DND-41 (cell line): ENCODE data around the gene GALNT13.

Experiments used
- ATAC-seq: fragments of 200-7000 bp; cut with Tn5 transposase; 3 replicates; pipeline ENCODE4 v1.9.1; 2021; ENCODE audit warnings: low read depth; ENCODE audit not compliant: insufficient read depth
- DNase-seq: peaks from one replicate; pipeline ENCODE4 v3.0.0-alpha.2; 2020
- H2AFZ ChIP-seq: 2 replicates; pipeline ENCODE4 v1.6.0; 2012; ENCODE audit warnings: low read depth, low read length
- H3K27ac ChIP-seq: 2 replicates; pipeline ENCODE4 v1.5.1; 2012; ENCODE audit warnings: low read length, inconsistent platforms
- H3K27me3 ChIP-seq: fragments of 200-600 bp; sonication (generic); 2 replicates; pipeline ENCODE4 v1.6.0; 2012; ENCODE audit warnings: low read length, mild to moderate bottlenecking, inconsistent platforms; ENCODE audit not compliant: insufficient read depth, poor library complexity
- H3K36me3 ChIP-seq: 2 replicates; pipeline ENCODE4 v1.5.1; 2012; ENCODE audit warnings: low read length, inconsistent platforms; ENCODE audit not compliant: insufficient read depth
- H3K4me1 ChIP-seq: 2 replicates; pipeline ENCODE4 v1.5.1; 2012; ENCODE audit warnings: mild to moderate bottlenecking, low read length; ENCODE audit not compliant: insufficient read depth
- H3K4me2 ChIP-seq: 2 replicates; pipeline ENCODE4 v1.6.0; 2012; ENCODE audit warnings: mild to moderate bottlenecking, moderate library complexity, low read length, inconsistent platforms; ENCODE audit not compliant: insufficient read depth
- H3K4me3 ChIP-seq, 2 experiments: fragments of 200-600 bp in 1 of 2; shearing (Covaris generic) in 1 of 2; 2 replicates each; pipeline ENCODE4 v1.5.1; 2012 to 2016; ENCODE audit warnings: inconsistent platforms in 2 of 2, low read length in 2 of 2, mild to moderate bottlenecking in 2 of 2, low read depth in 1 of 2, moderate library complexity in 1 of 2
- H3K79me2 ChIP-seq: 2 replicates; pipeline ENCODE4 v1.6.0; 2012; ENCODE audit warnings: low read length, inconsistent platforms; ENCODE audit not compliant: insufficient read depth
- H3K9ac ChIP-seq: 2 replicates; pipeline ENCODE4 v1.6.0; 2012; ENCODE audit warnings: low read depth, mild to moderate bottlenecking, inconsistent platforms, low read length, moderate library complexity
- H3K9me3 ChIP-seq: 2 replicates; pipeline ENCODE4 v1.5.1; 2012; ENCODE audit warnings: low read length, moderate library complexity, mild to moderate bottlenecking, inconsistent platforms; ENCODE audit not compliant: insufficient read depth, severe bottlenecking
- H4K20me1 ChIP-seq: 2 replicates; pipeline ENCODE4 v1.6.0; 2012; ENCODE audit warnings: low read length; ENCODE audit not compliant: insufficient read depth
- CTCF ChIP-seq: IDR thresholded peaks from 2 replicates; pipeline ENCODE4 v1.5.1; 2012; ENCODE audit warnings: borderline replicate concordance, low read length, moderate library complexity, mild to moderate bottlenecking; ENCODE audit not compliant: poor library complexity, severe bottlenecking; ENCODE audit errors: extremely low read depth
- EZH2 ChIP-seq: IDR thresholded peaks from 3 replicates; pipeline ENCODE4 v1.6.1; 2012; ENCODE audit warnings: borderline replicate concordance, low read depth, mild to moderate bottlenecking, moderate library complexity, low read length, inconsistent platforms; ENCODE audit not compliant: severe bottlenecking

GALNT13 gene

GRCh38 chr2:154207288-154208047, 335.7 kb downstream of the GALNT13 start:
- Histone ChIP-seq H3K79me2 (no peaks in the 10 kb centered on the region), H3K27ac (no peak overlapping the region), H3K4me1 (no peaks in the 10 kb centered on the region), H4K20me1 (no peaks in the 10 kb centered on the region), H3K4me3 (no peak overlapping the region), H2AFZ (no peak overlapping the region), H3K9me3 (no peaks in the 10 kb centered on the region), H3K9ac (no peak overlapping the region), H3K27me3 (no peaks in the 10 kb centered on the region), H3K36me3 (no peaks in the 10 kb centered on the region), H3K4me2 (no peak overlapping the region)
- ATAC-seq, result no peak
- no peak for DNase-seq
- TF ChIP-seq CTCF, result no peak
- TF ChIP-seq EZH2, result no peak

- H2AFZ ChIP-seq, result no peak overlapping the region
- TF ChIP-seq EZH2, result no peak
- no peak for TF ChIP-seq CTCF
- no peak for DNase-seq
- no peaks in the 10 kb centered on the region for H3K4me1 ChIP-seq
- H3K27me3 ChIP-seq, result no peaks in the 10 kb centered on the region
- no peaks in the 10 kb centered on the region for H3K36me3 ChIP-seq
- H3K4me2 ChIP-seq, result no peak overlapping the region
- no peak for ATAC-seq
- no peaks in the 10 kb centered on the region for H3K79me2 ChIP-seq
- no peak overlapping the region for H3K4me3 ChIP-seq
- no peak overlapping the region for H3K9ac ChIP-seq
- no peaks in the 10 kb centered on the region for H3K9me3 ChIP-seq
- no peak overlapping the region for H3K27ac ChIP-seq
- H4K20me1 ChIP-seq, result no peaks in the 10 kb centered on the region
These were observed 352.0 kb downstream of the GALNT13 start for GRCh38 chr2:154223726-154224125.

DNA sequence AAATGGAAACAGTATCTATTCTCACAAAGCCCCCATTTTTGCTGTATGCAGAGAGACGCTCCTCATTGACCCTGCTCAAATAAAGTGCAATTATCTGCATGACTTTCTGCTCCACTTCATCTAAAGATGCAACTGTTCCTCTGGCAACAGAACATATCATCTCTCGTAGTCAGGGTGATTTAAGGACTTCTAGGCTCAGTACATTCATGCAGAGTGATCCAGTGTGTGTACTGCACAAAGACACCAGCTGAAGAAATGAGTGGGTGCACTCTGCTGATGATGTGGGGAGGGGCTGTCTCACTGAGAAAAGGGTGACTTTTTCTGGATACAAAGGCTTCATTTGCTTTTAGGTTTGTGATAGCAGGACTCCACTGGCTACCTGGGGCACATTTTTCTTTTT, 355.2 kb downstream of the GALNT13 start:
- Histone ChIP-seq H3K9ac (no peak overlapping the region), H4K20me1 (no peaks in the 10 kb centered on the region), H3K27me3 (no peaks in the 10 kb centered on the region), H3K4me2 (no peak overlapping the region), H3K27ac (no peak overlapping the region), H3K79me2 (no peaks in the 10 kb centered on the region), H3K4me1 (no peaks in the 10 kb centered on the region), H3K9me3 (no peaks in the 10 kb centered on the region), H3K4me3 (no peak overlapping the region), H2AFZ (no peak overlapping the region), H3K36me3 (no peaks in the 10 kb centered on the region)
- ATAC-seq, result no peak
- TF ChIP-seq EZH2 (no peak), CTCF (no peak)
- DNase-seq, result no peak
